HG03520 (cell line): ENCODE data around the gene SH3BP1.
"Not testable (repeated sequence)": the region's sequence is repeated elsewhere in the genome, so short reads cannot be mapped to it uniquely, and the experiment has no call there.

Experiments used
- ATAC-seq: cut with Tn5 transposase; IDR thresholded peaks from one replicate; pipeline ENCODE4 v1.9.1; 2021; ENCODE audit warnings: mild to moderate bottlenecking, moderate library complexity; ENCODE audit not compliant: unreplicated experiment

SH3BP1 gene

GRCh38 chr22:37639070-37639760 is at the start of gene SH3BP1:
TSS of gene SH3BP1 (plus strand) at chr22:37639669. CDS start at chr22:37639788, 119 bp downstream.
- ATAC-seq, result no peak

- not testable (repeated sequence) for ATAC-seq
Measured at GRCh38 chr22:37591081-37591480, 48.4 kb upstream of the SH3BP1 start.

GRCh38 chr22:37591823-37592404 is 47.6 kb upstream of the SH3BP1 start:
- ATAC-seq, result no peak

DNA sequence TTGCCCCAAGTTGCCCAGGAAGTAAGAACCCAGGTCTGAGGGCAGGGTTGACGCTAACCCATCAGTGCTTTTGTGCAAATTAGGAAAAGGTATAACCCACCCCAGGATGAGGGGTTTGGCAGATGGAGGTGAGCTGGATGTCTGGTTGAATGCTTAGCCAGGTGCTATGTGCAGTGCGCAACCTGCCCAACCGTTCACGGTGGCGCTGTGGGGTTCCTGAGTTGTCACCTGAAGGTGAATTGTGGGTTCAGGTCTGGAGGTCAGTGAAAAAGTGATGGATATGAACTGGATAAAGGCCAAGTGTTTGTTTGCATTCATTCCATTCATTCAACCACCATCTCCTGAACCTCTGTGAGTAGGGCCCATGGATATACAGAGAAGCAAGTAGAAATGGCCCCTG is 45.2 kb upstream of the SH3BP1 start:
- no peak for ATAC-seq

DNA sequence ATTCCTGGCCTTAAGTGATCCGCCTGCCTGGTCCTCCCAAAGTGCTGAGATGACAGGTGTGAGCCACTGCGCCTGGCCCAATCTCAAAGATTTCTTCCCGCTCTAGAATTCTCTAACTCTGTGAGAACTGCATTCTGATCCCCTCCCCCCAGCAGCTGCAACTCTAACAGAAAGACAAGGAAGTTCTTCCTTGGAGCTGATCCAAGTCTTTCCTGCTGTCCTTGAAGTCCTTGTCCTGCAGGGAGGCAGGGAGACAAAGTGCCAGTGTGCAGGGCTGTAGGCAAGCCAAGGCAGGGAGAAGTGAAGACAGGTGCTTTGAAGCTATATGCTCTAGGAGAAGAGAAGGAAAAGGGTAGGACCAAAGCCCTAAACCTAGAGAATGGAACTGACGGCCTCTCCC is 40.3 kb upstream of the SH3BP1 start:
- no peak for ATAC-seq

DNA sequence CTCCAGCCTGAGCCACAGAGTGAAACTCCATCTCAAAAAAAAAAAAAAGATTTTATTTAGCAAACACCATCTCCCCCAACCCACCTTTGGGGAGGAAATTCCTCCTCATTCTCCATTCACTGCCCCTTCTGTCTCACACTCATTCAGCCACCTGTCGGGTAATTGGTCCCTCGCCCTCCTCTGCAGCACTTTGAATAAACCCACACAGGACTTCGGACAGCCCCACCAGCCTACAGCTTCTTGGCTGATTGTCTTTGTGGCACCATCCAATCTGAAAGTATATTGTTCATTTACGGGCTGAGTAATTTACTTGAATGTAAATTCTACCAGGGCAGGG is 38.3 kb upstream of the SH3BP1 start:
- ATAC-seq, result no peak

DNA sequence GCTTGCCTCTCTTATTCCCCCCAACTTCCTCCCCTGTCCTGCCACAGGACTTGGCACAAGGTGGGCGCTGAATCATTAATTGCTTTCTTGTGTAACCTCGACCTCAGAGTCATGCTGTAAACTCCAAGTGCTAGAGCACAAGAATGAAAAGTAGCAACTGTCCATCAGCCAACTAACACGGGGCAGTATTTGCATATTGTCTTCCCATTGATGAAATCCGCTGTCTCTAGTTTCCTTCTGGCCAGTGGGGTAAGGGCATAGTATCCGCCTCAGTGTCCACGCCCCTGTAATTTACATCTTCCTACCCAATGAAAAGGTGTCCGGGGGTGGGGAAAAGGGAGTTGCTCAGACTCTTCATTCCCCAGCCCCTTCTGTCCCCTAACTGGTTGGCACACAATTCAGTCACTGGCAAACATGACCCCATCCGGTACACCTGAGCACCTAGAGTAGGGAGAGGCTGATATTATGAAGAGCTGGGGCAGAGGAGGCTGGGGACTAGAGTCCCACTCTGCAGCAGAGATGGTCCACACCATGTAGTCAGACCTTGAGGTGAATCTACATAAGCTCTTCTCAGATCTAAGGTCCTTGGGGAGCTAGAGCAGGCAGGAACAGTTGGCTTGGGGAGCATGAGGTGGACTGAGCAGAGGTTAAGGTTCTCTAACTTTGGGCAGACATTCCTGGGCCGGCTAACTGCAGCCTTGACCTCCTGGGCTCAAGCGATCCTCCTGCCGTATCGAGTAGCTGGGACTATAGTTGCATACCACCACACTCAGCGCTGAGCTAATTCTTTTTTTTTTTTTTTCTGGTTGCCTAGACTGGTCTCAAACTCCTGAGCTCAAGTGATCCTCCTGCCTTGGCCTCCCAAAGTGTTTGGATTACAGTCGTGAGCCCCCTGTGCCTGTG is 37.7 kb upstream of the SH3BP1 start:
- no peak for ATAC-seq

DNA sequence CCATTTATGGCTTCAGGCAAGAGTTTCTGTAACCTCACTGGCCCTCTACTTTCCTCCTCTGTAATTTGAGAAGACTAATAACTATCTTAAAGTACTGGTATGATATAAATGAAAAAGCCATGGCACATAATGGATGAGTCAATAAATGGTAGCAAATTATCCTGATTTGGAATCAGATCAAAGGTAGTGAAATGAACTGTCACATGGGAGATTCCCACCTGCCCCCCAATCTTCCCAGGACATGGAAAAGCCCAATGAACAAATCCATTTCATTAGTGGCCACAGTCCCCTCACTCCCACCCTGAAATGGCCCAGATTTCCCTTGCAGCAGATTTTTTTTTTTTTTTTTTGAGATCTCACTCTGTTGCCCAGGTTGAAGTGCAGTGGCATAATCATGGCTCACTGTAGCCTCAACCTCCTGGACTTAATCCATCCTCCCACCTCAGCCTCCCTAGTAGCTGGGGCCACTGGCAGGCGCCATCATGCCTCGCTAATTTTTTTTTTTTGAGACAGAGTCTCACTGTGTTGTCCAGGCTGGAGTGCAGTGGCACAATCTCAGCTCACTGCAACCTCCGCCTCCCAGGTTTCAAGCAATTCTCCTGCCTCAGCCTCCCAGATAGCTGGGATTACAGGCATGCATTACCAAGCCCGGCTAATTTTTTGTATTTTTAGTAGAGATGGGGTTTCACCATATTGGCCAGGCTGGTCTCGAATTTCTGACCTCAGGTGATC is 36.8 kb upstream of the SH3BP1 start:
- ATAC-seq, result not testable (repeated sequence)

- ATAC-seq, result no peak
Measured at GRCh38 chr22:37604074-37604473, 35.4 kb upstream of the SH3BP1 start.

DNA sequence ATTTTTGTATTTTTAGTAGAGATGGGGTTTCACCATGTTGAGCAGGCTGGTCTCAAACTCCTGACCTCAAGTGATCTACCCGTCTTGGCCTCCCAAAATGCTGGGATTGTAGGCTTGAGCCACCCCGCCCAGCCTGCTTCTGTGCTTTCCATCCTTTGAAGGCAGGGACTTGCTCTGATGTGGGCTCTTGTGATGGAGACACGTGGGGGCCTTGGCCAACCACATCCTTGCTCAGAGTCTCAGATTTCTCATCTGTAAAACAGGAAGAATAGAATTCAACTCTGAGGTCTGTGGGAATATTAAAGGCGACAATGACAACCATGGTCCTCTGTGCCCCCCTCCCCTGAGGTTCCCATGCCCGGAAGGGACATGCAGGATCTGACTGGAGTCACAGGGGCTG is 34.6 kb upstream of the SH3BP1 start:
- no peak for ATAC-seq

GRCh38 chr22:37607010-37607934 is 32.2 kb upstream of the SH3BP1 start:
- no peak for ATAC-seq

DNA sequence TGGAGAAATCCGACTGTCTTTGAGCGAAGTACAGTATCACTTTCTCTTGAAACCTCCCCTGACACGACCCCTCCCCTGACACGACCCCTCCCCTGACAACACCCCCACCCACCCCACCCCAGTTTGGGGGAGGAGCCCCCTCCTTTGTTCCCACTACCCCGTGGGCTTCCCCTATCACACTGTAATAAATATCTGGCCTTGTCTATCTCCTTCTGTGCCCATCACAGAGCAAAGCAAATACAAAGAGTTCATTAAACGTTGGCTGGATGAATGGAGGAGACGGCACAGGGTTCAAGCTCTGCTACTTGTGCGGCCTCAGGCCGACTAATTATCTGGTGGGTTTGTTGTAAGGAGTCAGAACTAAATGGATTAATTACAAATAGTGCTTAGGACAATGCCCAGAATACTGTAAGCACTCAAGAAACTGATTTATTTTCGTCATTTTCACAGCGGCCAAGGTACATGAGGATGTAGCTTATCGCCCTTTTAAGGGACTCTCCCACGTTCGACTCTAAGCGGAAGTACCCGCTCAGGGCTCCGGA is 31.5 kb upstream of the SH3BP1 start:
- no peak for ATAC-seq

- peak; percentile 76 for ATAC-seq
Measured at GRCh38 chr22:37608477-37609239, 30.8 kb upstream of the SH3BP1 start, which contains the start of gene GGA1. TSS of gene GGA1 (plus strand) at chr22:37608834. CDS start at chr22:37608861, 27 bp downstream.

DNA sequence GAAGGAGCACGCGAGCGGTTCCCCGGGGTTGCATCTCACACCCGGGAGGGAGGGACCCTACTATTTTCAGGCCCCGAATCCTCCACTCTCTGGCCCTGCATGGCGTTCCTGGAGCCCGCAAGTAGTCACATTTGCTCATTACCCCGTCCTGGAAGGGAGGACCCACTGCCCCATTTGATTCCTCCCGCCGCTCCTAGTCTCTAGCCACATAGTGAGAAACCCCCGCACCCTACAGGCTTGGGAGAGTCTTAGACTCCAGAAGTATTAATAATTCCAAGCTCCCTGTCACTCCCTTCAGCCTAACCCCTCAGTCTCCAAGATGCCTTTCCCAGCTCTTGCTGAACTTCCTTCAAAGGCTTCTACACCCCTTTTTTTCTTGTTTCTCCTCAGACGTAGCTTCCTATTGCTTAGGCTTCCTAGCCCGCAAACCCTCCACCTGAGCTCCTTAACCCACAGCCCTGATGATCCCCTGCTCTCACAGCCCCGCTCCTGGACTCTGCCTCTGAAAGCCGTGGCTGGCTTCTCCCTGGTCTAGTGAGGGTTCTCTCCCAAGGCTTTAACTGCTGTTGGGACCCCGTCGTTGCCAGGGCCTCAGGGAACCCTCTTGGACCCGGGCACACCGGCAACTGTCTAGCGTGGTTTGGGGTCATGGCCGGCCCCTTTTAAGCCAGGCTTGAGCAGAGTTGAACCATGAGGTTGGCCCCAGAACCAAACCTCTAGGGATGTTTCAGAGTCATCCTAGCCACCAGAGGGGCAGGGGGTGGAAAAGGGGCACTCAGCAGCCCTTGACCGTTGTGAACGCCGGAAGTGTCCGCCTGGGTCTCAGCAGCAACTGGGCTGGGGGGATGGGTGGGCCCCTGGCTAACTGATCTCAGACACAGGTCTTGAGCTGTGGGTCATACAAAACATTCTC is 30.0 kb upstream of the SH3BP1 start:
- ATAC-seq, result no peak

DNA sequence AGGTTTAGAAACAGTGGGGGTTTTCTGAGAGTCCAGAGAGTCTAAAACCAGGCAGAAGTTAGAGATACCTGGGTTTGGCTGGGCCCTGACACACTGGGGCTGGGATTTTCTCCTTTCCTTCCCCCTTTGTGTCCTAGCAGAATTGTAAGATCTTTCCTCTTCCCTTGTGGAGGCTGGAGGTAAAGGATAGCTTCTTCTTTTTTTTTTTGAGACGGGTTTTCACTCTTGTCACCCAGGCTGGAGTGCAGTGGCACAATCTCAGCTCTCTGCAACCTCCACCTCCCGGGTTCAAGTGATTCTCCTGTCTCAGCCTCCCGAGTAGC is 29.4 kb upstream of the SH3BP1 start:
- not testable (repeated sequence) for ATAC-seq

DNA sequence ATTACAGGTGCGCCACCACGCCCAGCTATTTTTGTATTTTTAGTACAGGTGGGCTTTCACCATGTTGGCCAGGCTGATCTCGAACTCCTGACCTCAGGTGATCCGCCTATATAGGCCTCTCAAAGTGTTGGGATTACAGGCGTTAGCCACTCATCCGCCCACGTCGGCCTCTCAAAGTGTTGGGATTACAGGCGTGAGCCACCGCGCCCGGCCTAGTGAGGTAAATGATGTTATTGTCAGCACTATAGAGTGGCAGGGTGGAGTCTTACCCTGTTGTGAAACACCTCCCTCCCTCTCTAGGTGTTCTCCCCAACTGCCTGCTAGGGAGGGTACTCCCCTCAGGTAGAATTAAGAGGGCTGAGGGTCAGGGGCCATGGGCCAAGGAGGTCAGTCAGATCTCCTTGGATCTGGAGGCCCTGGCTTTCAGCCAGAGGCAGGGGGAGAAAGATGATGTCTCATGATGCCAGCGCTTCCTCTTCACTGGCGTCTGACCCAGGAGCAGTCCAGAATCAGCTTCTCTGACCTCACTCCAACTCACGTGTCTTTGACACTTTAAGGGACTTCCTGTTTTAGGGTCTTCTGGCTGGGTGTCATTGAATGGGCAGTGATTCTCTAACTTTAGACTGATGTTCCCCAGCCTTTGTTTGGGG is 28.9 kb upstream of the SH3BP1 start:
- ATAC-seq, result no peak

DNA sequence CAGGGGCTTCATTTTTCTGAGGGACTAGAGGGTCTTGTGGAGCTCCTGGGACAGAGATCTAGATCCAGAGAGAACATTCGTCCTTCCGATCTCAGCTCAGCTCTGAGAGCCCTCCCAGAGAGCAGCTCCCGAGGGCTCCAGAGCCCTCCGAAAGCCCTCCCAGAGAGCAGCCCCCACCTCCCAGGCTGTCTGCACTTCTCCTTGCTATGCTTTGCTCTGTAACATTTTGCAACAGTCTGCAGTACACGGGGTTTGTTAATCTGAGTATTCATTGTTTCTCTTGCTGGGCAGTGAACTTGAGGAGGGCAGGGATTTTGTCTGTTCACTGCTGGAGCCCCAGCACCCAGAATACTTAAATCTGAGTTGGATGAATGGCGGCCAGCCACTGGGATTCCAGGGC is 28.3 kb upstream of the SH3BP1 start:
- no peak for ATAC-seq
